Endodermal cell (in vitro differentiated cells): Measurements from ENCODE around the gene DNAH8. TPM values are rescaled to one million over a fixed set of nuclear protein-coding genes. Genes with fewer than 3 reads are reported as not detected.

Experiments
- DNase-seq: peaks from one replicate; pipeline ENCODE4 v3.0.0-alpha.2; 2017
- H3K27ac ChIP-seq: 2 replicates; pipeline ENCODE4 v1.5.1; 2013; ENCODE audit warnings: mild to moderate bottlenecking, low read depth, low read length, moderate library complexity
- H3K27me3 ChIP-seq: 2 replicates; pipeline ENCODE4 v1.6.1; 2013; ENCODE audit warnings: mild to moderate bottlenecking, low read length, moderate library complexity; ENCODE audit not compliant: insufficient read depth, control insufficient read depth, poor library complexity, severe bottlenecking
- H3K36me3 ChIP-seq: 2 replicates; pipeline ENCODE4 v1.7.0; 2013; ENCODE audit warnings: mild to moderate bottlenecking, low read length, moderate library complexity; ENCODE audit not compliant: control insufficient read depth, insufficient read depth
- H3K4me1 ChIP-seq: one replicate; pipeline ENCODE4 v1.7.0; 2013; ENCODE audit warnings: low read length; ENCODE audit not compliant: control insufficient read depth, insufficient read depth
- H3K4me3 ChIP-seq: 2 replicates; pipeline ENCODE4 v1.5.1; 2013; ENCODE audit warnings: mild to moderate bottlenecking, low read length, moderate library complexity
- H3K9ac ChIP-seq: 2 replicates; pipeline ENCODE4 v1.6.1; 2013; ENCODE audit warnings: mild to moderate bottlenecking, low read length, moderate library complexity; ENCODE audit not compliant: poor library complexity, severe bottlenecking; ENCODE audit errors: extremely low read depth
- H3K9me3 ChIP-seq: 2 replicates; pipeline ENCODE4 v1.6.1; 2013; ENCODE audit warnings: mild to moderate bottlenecking, low read length, moderate library complexity; ENCODE audit not compliant: control insufficient read depth
- H3K27ac Mint-ChIP-seq: 2 replicates; pipeline ENCODE4 v1.8.0; 2020; ENCODE audit warnings: mixed read lengths
- H3K27me3 Mint-ChIP-seq: 2 replicates; pipeline ENCODE4 v1.8.0; 2021; ENCODE audit warnings: mild to moderate bottlenecking, mixed read lengths; ENCODE audit not compliant: insufficient read depth
- H3K36me3 Mint-ChIP-seq: 2 replicates; pipeline ENCODE4 v1.8.0; 2020; ENCODE audit warnings: low read depth, mixed read lengths
- H3K4me1 Mint-ChIP-seq: 2 replicates; pipeline ENCODE4 v1.8.0; 2020; ENCODE audit warnings: mixed read lengths
- H3K4me3 Mint-ChIP-seq: 2 replicates; pipeline ENCODE4 v1.8.0; 2020; ENCODE audit warnings: mild to moderate bottlenecking, moderate library complexity, mixed read lengths
- H3K9me3 Mint-ChIP-seq: 2 replicates; pipeline ENCODE4 v1.8.0; 2020; ENCODE audit warnings: mild to moderate bottlenecking, mixed read lengths
- CTCF ChIP-seq: fragments of 200-600 bp; sonication (generic); conservative IDR thresholded peaks from 2 replicates; pipeline ENCODE4 v1.5.0; 2021; ENCODE audit warnings: antibody characterized with exemption, mild to moderate bottlenecking
- WGBS, 2 experiments: methylation state at CpG; one replicate each; pipeline versions ENCODE4 v1.1.5 to v1.1.7; 2013; ENCODE audit warnings: missing lambda C conversion rate in 2 of 2, mixed read lengths in 1 of 2; ENCODE audit not compliant: insufficient coverage in 1 of 2, insufficient read length in 1 of 2; 5-methylcytosine and 5-hydroxymethylcytosine counted together
- total RNA-seq, 2 donors: library from RNA; stranded (reverse); fragmentation: NEBNext Ultra II Directional in 1 of 2; extraction: Animal tissue kit (Norgen Biotek cat#: 25700) in 1 of 2; gene quantifications; 2 replicates in 1 of 2; 3 replicates in 1 of 2; pipeline ENCODE4 v1.2.1, GENCODE V29; 2021

Gene DNAH8
- total RNA-seq, 2 donors from 2014 or later = not detected

GRCh38 chr6:38984723-38985122, 269.6 kb downstream of the DNAH8 start:
- TF ChIP-seq CTCF = no peak
- H3K9ac ChIP-seq = no peak overlapping the region

GRCh38 chr6:38985839-38986238, 270.7 kb downstream of the DNAH8 start:
- DNase-seq = no peak
- H3K27me3 Mint-ChIP-seq = peaks cover 5% of the 10 kb centered on the region
- TF ChIP-seq CTCF = no peak
- H3K4me1 Mint-ChIP-seq = peaks cover 6% of the 10 kb centered on the region
- H3K9me3 Mint-ChIP-seq = no peaks in the 10 kb centered on the region
- Histone ChIP-seq H3K9me3 (no peaks in the 10 kb centered on the region), H3K27me3 (peaks cover 5% of the 10 kb centered on the region), H3K4me3 (no peak overlapping the region), H3K9ac (no peak overlapping the region), H3K27ac (no peak overlapping the region), H3K36me3 (no peaks in the 10 kb centered on the region), H3K4me1 (peaks cover 7% of the 10 kb centered on the region)
- no peaks in the 10 kb centered on the region for H3K36me3 Mint-ChIP-seq
- H3K4me3 Mint-ChIP-seq = no peak overlapping the region
- 93 to 100% methylated on average over 1 to 3 of the region's 3 CpGs for WGBS, 2 experiments
- H3K27ac Mint-ChIP-seq = no peak overlapping the region

More at GRCh38 chr6:38984723-38985122, 269.6 kb downstream of the DNAH8 start:
- no peak overlapping the region for H3K4me3 Mint-ChIP-seq
- no peaks in the 10 kb centered on the region for H3K36me3 ChIP-seq
- no peak for DNase-seq
- H3K27ac Mint-ChIP-seq = no peak overlapping the region
- H3K9me3 Mint-ChIP-seq = no peaks in the 10 kb centered on the region
- H3K27me3 ChIP-seq = peaks cover 5% of the 10 kb centered on the region
- H3K27me3 Mint-ChIP-seq = peaks cover 10% of the 10 kb centered on the region
- H3K4me1 Mint-ChIP-seq = peaks cover 11% of the 10 kb centered on the region
- no peak overlapping the region for H3K4me3 ChIP-seq
- 93% methylated on average over 3 of the region's 3 CpGs; no CpG with 5 or more reads in 1 of the 2 experiments for WGBS, 2 experiments
- no peak overlapping the region for H3K27ac ChIP-seq
- no peaks in the 10 kb centered on the region for H3K36me3 Mint-ChIP-seq
- H3K4me1 ChIP-seq = peaks cover 7% of the 10 kb centered on the region
- no peaks in the 10 kb centered on the region for H3K9me3 ChIP-seq

GRCh38 chr6:38987503-38987902, 272.4 kb downstream of the DNAH8 start:
- H3K9me3 Mint-ChIP-seq = no peaks in the 10 kb centered on the region
- no peak overlapping the region for H3K27ac Mint-ChIP-seq
- no peaks in the 10 kb centered on the region for H3K36me3 Mint-ChIP-seq
- H3K27me3 Mint-ChIP-seq = peaks cover 9% of the 10 kb centered on the region
- H3K9me3 ChIP-seq = no peaks in the 10 kb centered on the region
- peaks cover 4% of the 10 kb centered on the region for H3K4me1 Mint-ChIP-seq
- no peak overlapping the region for H3K4me3 ChIP-seq
- no peaks in the 10 kb centered on the region for H3K36me3 ChIP-seq
- no peak for DNase-seq
- TF ChIP-seq CTCF = no peak
- H3K4me3 Mint-ChIP-seq = no peak overlapping the region
- peaks cover 5% of the 10 kb centered on the region for H3K27me3 ChIP-seq
- H3K27ac ChIP-seq = no peak overlapping the region
- no peak overlapping the region for H3K9ac ChIP-seq
- H3K4me1 ChIP-seq = peaks cover 1% of the 10 kb centered on the region
